ENCODE results near the gene STXBP6.
"Not testable (repeated sequence)": the region's sequence is repeated elsewhere in the genome, so short reads cannot be mapped to it uniquely, and the experiment has no call there.

The STXBP6 gene

DNA sequence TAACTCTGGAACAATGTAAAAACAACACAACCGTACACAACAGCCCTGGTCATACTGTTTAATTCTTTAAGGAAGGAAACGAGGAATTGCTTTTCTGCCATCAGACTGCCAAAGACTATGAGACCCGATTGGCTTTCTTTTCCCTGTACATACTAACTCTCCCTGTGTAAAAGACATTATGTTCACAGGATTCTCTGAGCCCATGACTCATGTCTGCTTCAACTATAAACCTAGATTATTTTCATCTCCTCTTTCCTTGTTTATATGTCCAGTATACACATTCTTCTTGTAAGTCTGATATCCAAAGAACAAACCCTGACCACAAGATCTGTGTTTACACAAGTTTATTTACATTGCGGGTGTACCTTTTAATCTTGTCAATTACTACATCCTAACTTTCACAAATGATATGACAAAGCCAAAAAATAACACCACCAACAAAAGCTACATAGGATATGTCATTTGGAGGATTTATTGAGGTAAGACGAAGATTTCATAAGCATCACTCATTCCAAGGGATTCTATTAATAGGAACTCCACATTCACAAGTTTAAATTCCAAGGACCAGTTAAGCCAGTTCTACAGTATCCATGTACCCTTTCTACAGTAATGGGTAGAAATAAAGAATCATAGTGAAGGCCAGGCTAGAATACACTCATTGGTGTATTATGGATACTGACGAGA lies 67.3 kb downstream of the STXBP6 start:
- DNase-seq, result no peak

DNA sequence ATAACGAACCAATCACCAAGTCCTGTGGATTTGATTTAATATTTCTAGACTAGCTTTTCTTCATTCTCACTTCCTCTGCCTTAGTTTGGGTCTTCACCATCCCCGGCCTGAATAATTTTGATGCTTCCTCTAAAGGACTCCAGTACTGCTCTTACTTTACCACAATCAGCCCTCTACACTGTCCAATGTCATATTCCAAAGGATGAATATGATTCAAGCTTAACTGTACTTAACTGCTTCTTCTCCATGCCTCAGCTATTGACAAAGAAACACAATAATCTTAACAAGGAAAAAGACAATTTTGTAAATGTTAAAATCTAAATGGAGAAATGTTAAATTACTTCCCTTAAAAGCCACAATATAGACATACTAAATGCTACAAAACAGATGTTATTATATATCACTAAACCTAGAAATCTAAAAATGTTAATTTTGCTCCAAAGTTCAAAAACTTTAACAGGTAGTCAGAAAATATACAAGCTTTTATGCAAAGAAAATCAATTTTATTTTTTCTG lies 70.2 kb downstream of the STXBP6 start:
- no peak for DNase-seq

- no peak for DNase-seq
These were observed 70.9 kb downstream of the STXBP6 start for GRCh38 chr14:24978862-24979724.

GRCh38 chr14:24976602-24977001 lies 73.3 kb downstream of the STXBP6 start:
- no peak for DNase-seq

- DNase-seq, result no peak
These were observed 74.6 kb downstream of the STXBP6 start for GRCh38 chr14:24975393-24975792.

DNA sequence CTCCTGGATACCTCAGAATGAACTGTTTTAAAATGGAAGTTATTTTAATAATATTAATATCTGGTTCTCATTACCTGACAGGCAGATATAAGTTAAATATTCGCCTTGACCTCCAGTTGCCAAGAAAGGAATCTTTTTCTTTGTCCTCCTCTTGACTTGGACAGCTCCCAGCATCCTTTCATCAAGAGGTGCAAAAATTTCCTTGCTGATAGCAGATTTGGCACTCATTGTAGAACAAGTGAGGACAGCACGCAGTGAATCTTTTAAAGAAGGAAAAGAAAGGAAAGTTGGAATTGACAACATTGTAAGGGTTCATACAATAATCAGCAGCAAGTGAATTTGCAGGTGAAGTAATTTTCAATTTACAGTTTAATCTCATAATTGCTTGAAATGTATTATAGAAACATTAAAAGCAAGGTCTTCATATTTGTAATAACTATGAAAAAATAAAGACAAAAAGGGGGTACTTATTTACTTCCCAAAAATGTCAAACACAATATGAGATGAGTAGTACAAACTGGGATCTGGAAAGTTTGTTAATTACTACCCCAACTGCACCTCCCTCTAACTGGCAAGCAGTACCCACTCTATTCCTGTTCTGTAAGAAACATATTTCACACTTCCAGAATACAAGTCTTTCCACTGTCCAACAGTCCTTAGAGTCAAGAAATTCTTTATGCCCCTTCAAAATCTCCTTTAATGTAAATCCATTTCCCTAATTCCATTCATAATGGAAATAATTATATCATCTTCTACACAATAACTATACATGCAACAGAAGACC lies 75.2 kb downstream of the STXBP6 start:
- DNase-seq, result no peak

DNA sequence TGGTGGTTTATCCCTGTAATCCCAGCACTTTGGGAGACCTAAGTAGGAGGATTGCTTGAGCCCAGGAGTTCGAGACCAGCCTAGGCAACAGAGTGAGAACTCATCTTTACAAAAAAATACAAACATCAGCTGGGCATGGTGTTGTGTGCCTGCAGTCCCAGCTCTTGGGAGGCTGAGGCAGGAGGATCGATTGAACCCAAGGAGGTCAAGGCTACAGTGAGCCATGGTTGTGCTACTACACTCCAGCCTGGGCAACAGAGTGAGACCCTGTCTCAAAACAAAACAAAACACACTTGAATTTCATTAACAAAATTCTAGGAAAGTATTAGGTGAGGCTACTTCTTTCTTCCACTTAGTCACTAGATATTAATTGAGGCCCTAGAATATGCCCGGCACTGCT lies 77.1 kb downstream of the STXBP6 start:
- DNase-seq, result no peak

- no peak for DNase-seq
These were observed 78.7 kb downstream of the STXBP6 start for GRCh38 chr14:24971255-24971654.

- DNase-seq, result no peak
These were observed 83.4 kb downstream of the STXBP6 start for GRCh38 chr14:24966579-24966964.

GRCh38 chr14:24965934-24966578 lies 83.9 kb downstream of the STXBP6 start:
- DNase-seq, result no peak

DNA sequence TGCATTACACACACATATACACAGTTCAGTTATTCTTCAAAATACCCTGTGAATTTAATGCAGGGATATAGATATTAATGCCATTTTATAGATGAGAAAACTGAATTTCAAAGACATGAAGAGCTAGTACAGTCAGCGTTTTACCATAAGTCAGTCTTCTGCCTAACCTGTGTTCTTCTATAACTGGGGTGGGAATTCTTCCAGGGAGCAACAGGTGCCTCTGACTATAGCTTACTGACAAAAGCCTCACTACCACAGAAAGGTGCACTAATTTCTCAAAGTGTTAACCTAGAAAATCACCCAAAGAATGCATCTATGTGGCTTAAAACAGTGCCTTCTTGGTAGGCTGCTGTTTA lies 84.4 kb downstream of the STXBP6 start:
- no peak for DNase-seq

GRCh38 chr14:24964591-24964990 lies 85.4 kb downstream of the STXBP6 start:
- no peak for DNase-seq

DNA sequence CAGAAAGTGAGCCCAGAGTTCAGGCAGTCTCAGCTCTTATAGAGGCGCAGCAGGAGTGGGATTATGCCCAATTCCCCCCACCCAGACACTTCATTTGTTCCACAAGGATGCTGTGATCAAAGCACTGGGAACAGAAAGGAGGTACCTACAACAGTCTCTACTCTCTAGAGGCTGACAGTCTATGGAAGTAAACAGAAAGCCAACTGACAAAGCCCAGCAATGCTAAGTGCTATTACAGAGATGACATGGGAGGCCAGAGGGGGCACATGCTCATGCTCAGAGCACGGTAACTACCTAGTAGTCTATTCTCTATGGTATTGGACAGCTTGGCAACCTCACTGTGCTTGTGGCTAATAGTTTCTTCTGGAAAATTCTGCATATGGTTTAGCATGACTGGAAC lies 85.9 kb downstream of the STXBP6 start:
- no peak for DNase-seq

- DNase-seq, result not testable (repeated sequence)
These were observed 87.8 kb downstream of the STXBP6 start for GRCh38 chr14:24962118-24962517.

GRCh38 chr14:24960816-24961215 lies 89.1 kb downstream of the STXBP6 start:
- DNase-seq, result no peak

DNA sequence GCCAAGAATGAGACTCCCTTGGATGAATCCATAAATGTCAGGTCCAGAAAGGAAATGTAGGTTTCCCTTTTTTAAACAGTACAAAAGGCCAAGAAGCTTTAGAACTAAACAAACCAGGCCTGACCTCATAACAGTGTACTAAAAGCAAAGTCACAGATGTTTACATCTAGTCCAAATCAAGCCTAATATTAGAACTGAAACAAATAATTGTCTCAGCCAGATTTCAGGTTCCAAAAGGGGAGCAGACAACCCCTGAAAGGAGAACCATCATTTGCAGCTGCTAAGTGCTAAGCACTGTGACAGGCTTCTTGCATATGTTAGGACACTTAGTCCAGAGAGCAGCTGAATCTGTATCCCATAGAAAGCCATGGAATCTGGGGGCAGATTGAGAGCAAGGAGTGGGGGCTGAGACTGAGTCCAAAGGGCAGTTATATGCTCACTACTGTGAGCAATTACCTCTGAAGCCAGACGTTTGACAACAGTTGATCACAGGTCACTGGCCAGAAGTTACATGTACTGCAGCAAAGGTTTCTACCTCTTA lies 90.1 kb downstream of the STXBP6 start:
- no peak for DNase-seq

DNA sequence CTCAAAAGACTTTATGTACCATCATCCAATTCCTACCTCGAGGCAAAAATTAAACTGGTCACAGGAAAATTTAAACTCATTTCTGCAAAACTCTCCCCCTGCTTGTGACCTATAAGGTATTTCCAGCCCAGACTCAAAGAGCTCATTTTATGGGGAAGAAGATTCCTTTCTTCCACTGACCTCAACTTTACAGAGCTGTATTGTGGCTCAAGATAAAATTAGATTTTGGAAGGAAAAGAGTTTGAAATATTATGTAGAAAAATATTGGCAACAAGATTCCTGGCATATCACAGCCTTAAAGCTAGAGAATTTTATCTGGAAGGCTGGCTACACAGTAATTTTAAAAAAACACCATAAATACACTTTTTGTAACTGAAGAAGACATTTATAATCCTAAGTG lies 91.7 kb downstream of the STXBP6 start:
- no peak for DNase-seq

- no peak for DNase-seq
These were observed 92.1 kb downstream of the STXBP6 start for GRCh38 chr14:24957814-24958213.

- DNase-seq, result no peak
These were observed 93.8 kb downstream of the STXBP6 start for GRCh38 chr14:24956104-24956503.

- DNase-seq, result no peak
These were observed 95.3 kb downstream of the STXBP6 start for GRCh38 chr14:24954700-24955037.

DNA sequence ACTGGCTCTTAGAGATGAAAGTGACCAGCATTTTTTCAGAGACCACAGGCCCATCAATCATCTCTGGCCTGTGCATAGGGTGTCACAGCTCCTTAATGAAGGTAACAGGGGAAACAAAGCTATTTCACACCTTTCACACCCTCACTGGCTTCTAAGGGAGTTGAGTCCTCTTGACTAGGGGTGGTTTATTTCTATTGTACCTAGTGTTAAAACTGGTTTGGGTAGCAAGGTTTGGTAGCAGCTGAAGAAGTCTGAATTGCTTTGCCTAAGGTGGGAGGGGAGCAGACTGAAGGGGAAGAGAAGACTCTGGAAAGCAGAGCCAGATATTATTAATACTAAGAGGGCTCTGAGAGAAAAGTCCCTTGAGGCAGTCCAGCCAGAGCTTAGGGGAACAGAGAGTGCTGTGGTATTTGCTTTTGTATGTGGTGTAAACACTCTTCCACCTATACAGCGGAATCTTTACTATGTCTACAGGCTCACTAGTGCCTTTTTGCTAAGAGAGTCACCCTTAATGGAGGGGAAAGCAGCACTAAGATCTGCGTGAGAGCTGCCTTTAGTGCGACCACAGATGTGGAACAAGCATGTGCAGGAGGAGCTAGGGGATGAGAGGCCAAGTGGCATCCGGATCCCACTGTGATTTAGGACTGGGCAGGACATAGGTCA lies 95.8 kb downstream of the STXBP6 start:
- no peak for DNase-seq
